HG03280 (cell line): Measurements from ENCODE around the gene ARHGAP15.

Source experiments
- ATAC-seq: cut with Tn5 transposase; IDR thresholded peaks from one replicate; pipeline ENCODE4 v1.9.1; 2021; ENCODE audit warnings: mild to moderate bottlenecking, moderate library complexity; ENCODE audit not compliant: unreplicated experiment

The ARHGAP15 gene

DNA sequence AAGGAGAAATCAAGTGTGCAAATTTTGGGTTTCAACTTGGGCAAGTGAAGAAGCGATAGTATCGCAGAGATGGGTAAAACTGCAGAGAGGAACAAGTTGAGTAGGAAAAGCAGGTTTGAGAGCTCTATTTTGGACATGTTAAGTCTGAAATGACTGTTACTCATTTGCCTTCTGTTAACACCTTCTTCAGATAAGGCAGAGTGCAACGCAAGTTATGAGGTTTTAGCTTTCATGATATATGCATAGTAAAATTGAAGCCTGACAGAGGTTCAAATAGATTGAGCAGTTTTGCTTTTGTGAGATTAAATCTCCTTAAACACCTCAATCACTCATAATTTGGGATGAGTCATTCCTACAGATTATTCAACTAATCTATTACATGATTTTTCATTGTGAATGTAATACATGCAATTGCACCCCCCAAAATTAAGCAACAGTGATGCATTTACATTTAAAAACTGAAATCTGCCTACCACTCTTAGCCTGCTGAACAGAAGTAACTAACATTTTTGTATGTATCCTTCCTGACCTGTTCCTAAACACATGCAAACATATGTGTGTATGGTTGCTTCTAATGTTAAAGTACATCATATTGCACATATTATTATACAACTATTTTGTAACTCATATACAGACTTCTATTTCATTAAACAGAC is 575.4 kb downstream of the ARHGAP15 start:
- peak; percentile 60 for ATAC-seq

DNA sequence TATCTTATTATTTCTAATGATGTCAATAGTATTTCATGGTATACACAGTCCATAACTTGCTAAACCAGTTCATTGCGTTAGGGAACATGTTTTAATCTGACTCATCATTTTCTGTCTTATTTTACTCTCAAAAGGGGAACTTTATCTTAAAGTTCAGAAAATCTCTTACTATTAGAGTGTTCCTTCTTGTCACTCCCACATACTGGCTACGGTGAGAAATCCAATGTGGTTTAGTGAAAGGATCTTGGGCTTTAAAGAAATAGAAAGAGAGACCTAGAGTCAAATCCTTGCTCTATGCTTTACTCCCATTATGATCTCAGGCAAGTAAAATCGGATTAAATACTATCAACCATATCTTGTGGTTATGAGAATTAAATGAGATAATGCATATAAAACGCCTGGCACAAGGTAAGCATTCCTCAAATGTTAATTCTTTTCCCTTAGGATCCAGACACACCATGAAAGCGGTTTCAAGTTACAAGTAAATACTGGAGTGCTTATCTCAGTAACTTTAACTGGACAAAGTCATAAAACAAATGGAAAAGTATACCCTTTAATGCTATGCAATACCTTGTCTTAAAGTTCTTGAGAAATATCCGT is 576.0 kb downstream of the ARHGAP15 start:
- no peak for ATAC-seq

DNA sequence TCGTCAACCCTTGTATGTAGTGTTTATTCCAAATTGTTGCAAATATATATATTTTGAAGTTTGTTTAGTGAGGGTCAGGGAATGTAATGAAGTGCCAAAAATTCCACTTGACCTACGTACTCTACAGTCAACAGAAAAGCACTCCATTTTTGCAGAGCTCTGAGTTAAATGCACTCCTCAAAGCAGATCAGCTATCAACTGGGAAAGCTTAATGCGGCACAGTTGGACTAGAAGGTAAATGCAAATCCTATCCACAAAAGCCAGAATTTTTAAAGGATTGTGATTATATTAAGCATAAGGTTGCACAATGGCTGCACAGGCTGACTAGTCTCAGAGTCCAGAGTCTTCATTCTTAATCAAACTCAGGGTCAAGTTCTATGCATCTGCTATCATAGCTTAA is 577.1 kb downstream of the ARHGAP15 start:
- ATAC-seq, result no peak

DNA sequence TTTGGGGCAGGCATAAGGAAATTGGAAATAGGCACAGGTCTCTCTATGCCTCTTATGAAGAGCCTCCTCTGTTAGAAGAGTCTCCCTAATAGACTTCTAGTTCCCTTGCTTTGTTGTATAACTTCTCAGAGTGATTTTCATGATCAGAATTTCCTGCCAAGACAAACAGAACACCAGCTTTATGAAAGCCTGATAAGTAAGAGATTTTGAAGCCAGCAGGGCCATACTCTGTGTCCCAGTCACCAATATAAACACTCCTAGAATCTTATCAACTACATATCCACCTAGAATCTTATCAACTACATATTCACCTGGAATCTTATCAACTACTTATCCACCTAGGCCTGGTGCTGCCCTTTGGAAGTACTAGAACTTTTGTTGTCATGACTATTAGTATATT is 579.5 kb downstream of the ARHGAP15 start:
- ATAC-seq, result no peak

DNA sequence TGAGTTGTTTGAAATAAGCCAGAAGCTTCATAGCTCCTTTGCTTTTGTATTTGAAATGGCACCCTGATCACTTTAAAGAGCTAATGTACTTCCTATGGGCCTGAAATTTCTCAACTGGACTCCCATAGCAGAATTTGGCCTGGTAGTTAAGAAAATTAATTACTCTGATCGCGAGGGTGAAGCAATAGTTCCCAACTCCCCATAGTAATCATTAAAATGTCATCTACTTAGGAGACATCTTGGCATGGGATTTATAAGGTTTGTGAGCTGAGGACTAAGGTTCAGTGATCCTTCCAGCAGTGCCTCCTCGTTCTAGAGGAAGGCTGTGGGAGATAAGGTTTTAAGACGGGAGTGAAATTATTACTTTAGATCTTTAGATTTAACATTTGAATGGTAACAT is 581.0 kb downstream of the ARHGAP15 start:
- ATAC-seq, result no peak

DNA sequence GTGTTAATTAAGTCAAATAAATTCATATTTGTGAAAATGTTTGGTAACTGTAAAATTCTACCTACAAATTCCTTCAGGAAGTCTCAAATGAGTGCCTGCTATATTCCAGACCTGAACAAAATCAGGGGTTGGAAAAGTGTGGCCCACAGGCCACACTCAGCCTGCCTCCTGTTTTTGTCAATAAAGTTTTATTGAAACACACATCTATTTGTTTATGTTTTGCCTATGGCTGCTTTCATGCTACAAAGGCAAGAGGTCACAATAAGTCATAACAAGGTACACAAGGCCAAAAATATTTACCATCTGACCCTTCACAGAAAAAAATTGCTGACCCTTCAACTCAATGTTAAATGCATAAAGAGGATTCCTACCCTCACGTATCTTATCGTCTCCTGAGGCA is 581.7 kb downstream of the ARHGAP15 start:
- no peak for ATAC-seq

DNA sequence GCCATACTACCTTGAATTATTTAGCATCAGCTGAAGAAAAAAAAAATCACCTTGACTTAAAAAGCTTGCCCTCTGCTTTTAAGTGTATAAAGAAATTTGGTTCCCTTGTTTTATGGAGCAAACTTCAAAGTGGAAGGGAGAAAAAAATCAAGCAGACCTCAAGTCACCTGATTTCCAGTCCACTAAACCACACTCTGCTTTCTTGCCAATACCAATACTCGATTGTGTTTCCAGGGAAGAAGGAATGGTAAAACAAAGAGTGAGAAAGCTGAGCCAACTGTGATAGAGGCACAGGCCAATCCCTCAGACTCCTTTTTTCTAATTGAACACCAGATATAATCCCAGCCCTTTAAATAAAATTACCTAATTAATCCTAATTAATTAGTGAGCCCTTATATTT is 587.3 kb downstream of the ARHGAP15 start:
- no peak for ATAC-seq

DNA sequence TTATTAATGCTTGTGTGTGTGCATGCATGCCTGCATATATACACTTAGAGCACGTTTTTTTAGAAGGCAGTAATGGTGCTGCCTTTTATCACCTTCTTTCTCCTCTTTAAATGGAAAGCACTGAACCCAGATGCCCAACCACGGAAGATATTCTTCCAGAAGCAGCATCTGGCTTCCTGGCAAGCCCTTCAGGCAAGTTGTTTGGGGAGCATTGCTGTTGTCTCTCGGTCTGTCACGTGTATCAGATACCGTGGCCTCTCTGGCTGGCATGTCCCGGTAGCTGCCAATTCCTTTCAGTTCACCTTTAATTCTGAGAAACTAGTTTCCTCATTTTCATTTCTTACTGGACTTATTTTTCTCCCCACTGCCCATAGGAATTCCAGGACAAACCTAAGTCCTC is 587.8 kb downstream of the ARHGAP15 start:
- no peak for ATAC-seq

DNA sequence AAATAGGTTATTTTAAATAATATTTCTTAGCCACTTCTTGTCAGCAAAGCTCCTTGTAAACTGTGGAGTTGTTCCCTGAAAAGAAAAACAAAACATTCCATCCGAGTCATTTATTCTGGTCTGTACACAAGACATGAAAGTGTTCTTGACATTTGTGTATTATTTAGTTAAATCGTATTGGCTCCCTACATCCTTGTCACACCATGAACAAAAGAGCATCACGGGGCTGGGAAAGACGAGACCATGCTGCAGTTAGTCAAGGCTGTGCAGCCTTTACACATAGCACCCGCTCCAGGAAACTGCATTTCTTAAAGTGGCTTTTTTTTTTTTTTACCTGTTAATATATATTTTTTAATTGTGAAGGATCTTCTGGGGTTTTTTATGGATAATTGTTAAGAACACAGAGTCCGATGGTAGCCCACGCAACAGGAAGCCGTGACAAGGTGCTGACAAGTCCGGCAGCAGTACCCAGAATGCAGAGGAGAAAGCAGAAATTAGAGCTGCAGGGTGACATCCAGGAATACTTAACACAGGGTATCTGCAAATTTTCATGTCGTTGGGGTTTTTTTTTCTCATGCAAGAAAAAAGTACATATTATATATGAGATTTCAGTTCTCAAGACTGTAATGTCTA is 588.4 kb downstream of the ARHGAP15 start:
- no peak for ATAC-seq

DNA sequence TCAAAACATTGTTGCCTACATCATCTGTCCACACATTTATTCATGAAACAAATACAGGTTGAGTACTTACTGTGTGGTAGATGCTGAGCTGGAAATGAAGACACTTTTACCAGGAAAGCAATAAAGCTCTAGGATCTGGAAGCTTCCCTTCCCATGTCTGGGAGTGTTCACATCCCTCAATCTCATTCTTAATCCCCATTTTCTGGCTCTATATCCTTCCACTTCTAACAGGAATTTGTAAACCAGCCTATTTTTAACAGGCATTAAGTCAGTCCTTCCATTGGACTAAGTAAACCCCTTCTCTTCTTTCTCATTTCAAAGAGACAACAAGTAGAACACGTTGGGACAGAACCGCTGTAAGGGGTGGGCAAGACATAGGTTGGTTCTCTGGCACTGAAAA is 589.5 kb downstream of the ARHGAP15 start:
- no peak for ATAC-seq

DNA sequence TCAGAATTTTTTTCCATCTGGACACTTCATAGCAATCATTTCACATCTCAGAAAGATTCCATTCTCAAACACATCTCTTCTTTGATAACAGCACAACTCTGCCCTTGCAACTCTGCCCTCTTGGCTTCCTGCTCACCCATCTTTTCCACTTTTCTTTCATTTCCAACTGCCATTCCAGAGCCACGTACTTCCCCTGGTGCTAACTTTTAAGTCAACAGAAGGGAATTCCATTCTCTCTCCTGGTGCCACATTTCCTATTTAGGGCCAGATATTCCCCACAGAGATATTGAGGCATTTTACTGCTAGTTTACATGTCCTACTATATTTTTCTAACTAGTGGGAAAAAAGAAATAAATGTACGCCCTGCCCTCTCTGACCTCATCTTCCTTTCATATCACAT is 590.2 kb downstream of the ARHGAP15 start:
- no peak for ATAC-seq

DNA sequence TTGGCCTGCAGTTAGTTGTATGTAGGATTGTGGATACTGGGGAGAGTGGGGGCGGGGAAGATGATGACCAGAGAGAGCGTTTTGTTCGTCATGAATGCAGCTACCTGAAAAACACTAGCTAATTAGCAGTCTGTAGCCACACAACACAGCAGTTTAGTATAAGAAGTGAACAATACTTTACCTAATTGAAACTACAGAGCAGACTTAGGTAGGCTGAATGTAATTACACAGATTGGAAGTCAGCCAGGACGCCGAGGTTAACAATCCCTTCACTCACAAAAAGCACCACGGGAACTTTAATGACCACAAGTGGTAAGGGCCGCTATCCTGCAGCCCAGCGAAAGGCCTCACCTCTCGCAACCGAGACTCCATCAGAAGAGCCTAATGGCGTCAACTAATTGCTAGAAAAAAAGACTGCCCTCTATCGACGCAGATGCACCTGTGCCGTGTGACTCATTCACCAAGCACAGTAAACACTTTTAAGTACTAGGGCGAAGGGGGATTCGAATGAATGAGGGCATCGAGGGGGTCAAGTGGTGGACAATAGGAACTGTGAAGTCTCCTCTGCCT is 591.0 kb downstream of the ARHGAP15 start:
- ATAC-seq, result no peak

DNA sequence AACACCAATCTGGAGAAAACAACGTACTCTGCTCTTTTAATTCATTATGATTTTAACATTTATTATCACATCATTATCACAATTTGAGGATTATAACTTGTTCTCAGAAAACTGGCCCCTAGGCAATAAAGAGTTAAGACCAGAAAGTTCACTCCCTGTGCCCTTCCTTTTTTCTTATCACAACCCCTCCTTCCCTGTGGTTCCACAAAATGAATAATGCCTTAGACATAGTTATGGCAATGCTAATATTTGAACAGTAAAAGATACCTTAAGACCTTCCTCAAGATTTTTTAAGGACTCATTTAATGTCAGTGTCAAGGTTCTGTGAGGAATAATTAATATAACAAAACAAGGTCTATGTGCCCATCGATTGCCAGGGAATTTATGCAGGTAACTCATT is 596.2 kb downstream of the ARHGAP15 start:
- no peak for ATAC-seq

DNA sequence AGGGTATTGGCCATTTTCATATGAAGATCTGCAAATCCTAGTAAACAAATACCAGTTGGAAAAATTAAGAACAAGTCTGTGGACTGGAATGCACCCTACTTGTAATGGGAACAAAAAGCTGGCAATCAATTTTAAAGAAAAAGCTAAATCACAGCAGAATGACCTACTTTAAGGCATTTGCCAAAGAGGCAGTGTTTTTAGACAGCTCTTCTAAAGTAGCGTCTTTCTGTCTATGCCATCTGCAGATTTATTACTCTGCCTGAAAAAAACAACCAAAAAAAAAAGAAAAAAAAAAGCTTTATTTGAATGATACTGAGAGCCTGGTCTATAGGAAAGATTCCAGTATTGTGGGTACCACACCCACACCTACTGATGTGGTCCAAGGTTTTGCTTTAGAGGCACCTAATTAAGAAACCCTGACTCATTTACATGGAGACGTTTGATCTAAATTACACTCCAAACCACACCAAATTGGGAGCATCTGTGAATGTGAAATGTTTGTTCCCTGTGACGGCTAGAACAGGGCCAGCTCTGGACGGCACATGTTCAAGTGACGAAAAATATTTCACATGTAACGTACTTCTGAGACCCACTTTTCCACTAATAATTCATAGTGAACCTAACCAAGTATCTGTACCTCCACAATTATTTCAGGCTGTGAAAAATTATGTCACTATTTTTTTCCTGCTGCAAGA is 597.1 kb downstream of the ARHGAP15 start:
- no peak for ATAC-seq

DNA sequence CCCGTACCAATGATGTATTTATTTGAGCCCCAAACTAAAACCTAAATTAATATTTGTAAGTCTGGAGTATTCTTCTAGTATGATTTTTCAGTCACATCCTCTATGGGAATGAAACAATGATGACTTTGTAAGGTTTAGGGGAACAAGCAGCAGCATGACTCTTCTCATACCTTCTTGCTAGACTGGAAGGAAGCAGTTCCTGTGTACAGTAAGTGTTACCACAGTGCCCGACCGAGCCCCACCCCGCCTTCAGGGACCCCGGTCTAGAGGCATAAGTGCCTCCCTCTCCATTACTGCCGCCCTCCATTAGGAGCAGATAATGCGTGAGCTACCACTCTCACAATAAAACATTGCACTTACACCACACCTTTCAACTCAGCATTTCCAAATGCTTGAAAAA is 599.3 kb downstream of the ARHGAP15 start:
- ATAC-seq, result no peak

DNA sequence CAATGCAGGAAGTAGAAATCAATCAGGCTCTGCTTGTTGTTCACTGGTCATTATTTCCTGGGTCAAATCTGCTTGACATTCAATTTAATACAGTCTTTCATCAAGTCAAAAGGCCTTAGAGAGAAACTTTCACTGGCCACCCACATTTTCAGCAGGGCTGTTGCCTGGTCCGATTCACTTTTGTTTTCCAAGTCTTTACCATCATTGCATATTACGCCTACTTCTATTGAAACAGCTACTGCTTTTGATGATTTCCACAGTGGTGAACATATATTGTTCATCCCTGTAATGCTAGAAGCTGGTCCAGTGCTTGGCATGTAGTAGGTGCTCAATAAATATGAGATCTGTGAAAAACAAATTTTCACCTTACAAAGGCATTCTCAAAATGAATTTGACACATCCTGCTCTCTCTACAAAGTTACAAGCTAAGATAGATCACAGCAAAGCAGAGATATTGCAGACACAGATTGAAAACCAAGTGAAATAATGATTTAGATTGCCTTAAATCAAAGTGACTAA is 600.1 kb downstream of the ARHGAP15 start:
- no peak for ATAC-seq

DNA sequence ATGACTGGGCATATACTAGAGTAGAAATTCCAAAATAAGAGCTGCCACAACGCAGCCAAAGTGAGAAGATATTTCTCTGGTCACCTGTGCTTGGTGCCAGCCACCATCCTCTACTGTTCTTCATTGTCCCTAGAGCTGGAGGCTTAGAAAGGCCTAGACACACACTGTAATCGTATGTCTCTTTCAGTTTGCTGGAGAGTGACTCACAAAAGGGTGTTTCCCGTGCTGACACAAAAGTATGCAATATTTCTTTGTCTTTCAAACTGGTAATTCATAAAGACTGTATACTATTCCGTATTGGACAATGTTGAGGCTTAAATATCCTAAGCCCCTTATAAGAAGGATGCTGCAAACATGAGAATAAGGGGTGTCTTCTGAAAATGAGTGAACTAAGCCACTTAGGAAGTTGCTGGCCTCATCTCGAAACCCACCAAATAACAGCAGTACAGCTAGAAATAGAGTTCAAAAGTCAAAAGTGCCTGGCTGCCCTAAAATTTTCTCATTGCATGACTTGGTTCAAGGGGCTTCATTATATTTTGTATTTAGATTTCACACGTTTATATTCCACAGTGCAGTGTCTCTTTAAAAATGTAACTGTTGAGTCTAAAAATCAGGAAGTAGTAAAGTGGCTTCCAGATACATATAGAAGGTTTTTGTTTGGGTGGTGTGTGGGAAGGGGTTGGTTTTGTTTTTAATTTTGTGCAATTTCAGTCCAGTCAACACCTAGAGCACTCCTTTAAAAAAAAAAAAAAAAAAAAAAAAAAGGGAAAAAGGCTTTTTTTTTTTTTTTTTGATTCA is 601.1 kb downstream of the ARHGAP15 start:
- ATAC-seq, result peak; percentile 84

DNA sequence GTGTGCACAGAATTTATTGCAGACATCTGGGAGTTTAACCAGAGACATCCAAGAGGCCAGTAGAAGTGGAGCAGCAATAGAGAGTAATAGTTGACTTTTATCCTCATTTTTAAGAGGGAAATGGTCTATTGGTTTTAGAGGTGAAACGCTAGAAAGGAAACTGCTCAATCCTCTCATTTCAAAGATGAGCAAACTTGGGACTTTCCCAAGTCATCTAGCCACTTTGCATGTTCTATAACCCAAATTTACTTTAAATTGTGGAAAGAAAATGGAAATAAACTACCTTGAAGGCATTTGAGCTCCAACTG is 601.7 kb downstream of the ARHGAP15 start:
- peak; percentile 24 for ATAC-seq

DNA sequence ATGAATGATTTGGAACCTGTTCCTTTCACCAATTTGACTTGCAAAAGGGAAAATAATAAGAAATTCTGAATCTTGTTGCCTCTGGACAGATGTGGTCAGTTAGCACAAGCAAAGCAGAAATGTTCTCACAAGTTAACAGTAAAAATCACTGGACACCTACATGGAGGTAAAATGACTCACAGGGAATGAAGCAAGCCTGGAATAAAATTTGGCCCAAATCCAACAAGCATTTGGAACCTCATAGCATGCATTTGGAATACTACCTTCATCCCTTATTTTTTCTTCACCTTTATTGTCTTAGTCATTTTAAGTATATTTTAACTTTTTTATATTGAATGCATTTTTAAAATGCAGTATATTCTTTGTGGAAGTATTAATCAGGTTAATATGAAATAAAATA is 602.9 kb downstream of the ARHGAP15 start:
- no peak for ATAC-seq

DNA sequence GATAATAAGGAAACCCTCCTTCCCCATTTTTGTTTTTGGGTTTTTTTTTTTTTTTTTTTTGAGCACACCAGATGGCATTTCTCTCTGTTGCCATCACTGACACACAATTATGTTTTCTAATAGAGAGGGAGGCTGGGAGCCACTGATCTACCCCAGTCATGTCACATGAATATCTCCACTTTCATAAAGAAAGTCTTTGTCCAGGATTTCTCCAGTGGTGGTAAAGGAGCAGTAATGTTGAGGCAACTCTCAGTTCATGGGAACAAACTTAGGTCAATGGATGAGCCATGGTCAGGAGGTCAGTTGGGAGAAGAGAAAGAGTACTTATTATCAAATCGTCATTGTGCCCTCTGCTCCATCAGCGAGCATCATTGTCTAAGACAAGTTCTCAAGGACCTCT is 603.7 kb downstream of the ARHGAP15 start:
- no peak for ATAC-seq

DNA sequence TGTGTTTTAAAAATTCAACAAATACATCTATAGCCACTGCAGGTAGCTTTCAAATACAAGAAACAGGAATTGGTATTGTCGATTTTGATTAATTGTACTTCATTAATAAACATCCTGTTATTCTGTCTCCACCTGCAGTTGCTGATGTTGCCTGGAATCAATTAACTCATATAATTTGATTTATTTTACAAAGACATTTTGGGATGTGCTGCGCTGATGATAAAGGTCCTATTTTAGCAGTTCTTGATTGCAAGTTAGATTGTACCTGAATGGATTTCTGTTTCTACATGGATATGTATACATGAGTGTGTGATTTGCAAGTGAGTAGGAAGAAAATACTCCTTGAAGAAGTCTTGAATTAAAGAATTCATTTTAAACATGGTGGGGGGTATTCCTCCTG is 605.3 kb downstream of the ARHGAP15 start:
- no peak for ATAC-seq
